GM19351 (cell line): ENCODE measurements around the gene RICTOR.

ENCODE experiments used
- ATAC-seq: cut with Tn5 transposase; IDR thresholded peaks from one replicate; pipeline ENCODE4 v1.9.1; 2021; ENCODE audit warnings: mild to moderate bottlenecking, moderate library complexity; ENCODE audit not compliant: unreplicated experiment

The RICTOR gene

GRCh38 chr5:39093352-39093751, 19.2 kb upstream of the RICTOR start:
- no peak for ATAC-seq

- no peak for ATAC-seq
Observed at GRCh38 chr5:39092581-39093351, 18.6 kb upstream of the RICTOR start.

- ATAC-seq = no peak
Observed at GRCh38 chr5:39091940-39092580, 17.9 kb upstream of the RICTOR start.

- ATAC-seq = no peak
Observed at GRCh38 chr5:39083968-39084367, 9.8 kb upstream of the RICTOR start.

DNA sequence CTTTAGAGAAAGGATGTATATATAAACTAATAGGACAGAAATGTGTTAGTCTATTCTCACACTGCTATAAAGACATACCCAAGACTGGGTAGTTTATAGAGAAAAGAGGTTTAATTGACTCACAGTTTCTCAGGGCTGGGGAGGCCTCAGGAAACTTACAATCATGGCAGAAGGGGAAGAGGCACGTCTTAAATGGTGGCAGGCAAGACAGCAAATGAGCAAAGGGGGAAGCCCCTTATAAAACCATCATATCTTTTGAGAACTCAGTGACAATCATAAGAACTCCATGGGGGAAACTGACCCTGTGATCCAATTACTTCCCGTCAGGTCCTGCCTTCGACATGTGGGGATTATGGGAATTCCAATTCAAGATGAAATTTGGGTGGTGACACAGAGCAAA, 8.8 kb upstream of the RICTOR start:
- ATAC-seq = no peak

DNA sequence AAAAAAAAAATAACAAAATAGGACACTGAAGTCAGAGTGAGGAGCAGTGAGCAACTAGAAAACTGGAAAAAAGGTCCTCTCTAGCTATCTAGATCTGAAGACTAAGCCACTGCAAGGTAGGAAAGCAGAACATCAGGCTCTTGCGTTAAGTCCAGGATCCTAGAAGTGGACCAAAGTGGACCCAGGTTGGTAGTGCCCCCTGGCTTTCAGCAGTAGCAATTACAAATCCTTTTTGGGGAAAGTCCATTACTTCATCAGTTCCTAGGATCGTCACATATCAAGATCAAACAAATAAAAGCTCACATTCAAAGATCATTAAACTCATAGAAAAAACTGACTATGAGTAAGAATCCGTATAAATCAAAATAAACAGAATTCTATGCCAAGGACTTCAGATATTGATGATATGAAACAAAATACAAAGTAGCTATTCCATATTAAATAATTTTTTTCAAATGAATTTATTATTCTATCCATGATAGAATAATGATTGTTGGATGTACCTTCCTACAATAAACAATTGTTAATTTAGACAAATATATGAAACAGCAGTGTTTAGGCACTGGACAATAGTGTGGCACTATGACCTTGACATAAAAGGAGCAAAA, 6.5 kb upstream of the RICTOR start:
- peak; percentile 58 for ATAC-seq

- ATAC-seq = no peak
Observed at GRCh38 chr5:39080168-39080567, 6.0 kb upstream of the RICTOR start.

- no peak for ATAC-seq
Observed at GRCh38 chr5:39079147-39079546, 4.9 kb upstream of the RICTOR start.

DNA sequence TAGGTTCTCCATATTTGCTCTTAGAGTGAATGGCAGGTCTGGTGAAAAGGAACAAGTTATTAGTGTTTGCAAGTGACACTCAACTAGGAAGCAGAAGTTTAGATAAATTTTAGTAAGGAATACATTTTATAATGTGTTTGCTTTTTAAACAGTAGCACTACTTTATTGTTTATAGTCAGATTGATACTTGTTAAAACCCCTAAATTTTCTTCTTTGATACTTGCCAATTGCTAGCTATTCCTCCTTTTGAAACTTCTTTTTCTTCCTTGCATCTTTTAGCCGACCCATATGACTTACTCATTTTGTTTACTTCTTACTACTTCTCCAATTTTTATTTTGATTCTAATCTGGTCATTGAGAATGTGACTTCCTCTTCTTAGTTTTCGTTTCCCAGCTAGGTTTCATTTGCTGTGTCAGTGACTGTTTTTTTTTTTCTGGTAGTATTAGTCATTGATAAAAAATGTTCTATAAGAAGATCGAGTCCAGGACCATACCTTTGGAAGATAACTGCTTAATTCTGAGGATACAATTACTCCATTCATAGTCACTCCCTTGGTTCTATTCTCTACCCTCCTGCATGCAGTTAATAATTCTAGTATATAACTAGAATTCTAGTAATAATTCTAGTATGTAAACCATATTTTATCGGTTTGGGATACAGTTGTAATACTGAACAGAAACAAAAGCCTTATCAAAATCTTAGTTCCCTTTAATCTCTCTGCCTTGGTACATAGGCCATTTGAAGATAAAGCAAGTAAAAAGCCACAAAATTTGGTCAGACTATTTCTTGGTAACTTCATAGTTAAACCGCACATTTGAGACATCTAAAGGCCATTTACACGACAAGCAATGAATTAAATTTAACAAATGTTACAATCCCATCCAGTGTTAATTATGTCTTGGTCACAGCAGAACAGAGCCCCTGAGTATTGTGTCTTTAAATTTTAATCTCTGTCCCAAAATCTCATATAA, 2.8 kb upstream of the RICTOR start:
- ATAC-seq = peak; percentile 14

- ATAC-seq = no peak
Observed at GRCh38 chr5:39076101-39076756, 2.0 kb upstream of the RICTOR start.

- ATAC-seq = peak; percentile 26
Observed at GRCh38 chr5:39073767-39074016, 507 bp downstream of the RICTOR start.

DNA sequence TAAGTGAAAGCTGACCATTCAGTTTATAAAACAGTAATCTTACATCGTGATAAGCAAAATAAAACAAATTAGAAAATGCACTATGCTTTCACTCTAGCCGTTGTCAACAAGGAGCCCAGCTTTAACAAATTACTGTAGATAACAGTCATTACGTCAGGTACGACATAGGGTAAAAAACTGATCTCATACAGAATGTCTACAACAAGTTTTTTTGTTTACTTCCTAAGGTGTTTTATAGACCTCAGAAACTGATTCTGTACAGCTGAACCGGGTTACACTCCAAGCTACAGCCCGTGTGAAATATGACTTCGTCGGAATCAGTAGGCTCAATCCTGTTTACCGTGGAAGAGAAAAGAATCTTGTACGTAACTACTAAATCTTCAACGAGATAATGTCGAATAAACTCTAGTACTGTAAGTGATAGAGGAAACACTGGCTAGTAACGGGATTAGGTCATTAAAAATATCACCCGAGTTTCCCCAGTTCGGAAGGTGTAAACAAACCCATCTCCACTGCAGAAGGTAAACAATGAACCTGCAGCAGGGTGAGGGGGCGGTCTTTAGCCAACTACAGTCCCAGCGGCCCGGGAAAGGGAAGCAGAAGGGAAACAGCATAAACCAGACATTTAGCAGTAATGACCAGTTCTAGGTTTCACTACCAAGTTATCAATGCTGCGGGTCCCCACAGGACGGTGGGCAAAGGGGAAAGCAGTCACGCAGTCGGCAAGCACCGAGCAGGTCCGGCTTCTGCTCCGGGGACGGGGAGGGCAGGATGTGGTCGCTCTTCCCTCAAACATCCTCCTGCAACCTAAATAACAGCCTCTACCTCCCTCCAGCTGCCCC, 1.1 kb downstream of the RICTOR start:
- peak; percentile 37 for ATAC-seq

DNA sequence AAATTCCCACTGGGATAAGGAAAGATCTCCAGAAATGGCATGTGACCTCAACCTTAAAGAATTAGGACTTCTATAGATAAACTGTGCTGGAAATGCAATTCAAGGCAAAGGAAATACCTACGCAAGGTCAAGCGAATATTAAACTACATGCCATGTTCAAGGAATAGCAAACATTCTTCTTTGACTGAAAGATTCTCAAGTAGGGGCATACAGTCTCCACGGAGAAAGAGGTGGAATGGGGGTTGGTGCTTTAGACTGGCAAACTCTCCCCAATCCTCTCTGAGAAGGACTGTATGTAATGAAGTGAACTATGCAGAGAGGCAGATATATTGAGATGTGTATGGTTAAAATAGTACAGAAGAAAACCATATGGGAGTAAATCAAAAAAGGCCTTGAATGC, 6.1 kb downstream of the RICTOR start:
- no peak for ATAC-seq

GRCh38 chr5:39064450-39064849, 9.7 kb downstream of the RICTOR start:
- ATAC-seq = no peak

- ATAC-seq = no peak
Observed at GRCh38 chr5:39063037-39063436, 11.2 kb downstream of the RICTOR start.

DNA sequence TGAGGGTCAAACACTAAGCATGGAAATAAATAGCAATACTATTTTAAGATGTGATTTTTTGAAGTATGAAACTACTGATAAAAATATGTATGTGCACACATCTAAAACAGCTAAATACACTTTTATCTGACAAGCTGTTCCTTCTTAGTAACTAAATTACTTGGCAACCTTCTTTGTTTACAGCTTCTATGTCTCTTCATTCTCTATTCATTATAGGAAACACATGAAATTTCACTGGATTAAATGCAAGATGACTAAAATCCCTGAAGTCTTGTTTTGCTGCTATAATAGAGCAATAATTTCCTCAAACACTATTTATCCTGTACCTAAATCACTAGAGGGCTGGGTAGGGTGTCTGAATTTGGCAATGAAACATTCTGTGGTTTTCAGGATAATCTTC, 11.7 kb downstream of the RICTOR start:
- ATAC-seq = no peak

GRCh38 chr5:39062104-39062503, 12.1 kb downstream of the RICTOR start:
- no peak for ATAC-seq

DNA sequence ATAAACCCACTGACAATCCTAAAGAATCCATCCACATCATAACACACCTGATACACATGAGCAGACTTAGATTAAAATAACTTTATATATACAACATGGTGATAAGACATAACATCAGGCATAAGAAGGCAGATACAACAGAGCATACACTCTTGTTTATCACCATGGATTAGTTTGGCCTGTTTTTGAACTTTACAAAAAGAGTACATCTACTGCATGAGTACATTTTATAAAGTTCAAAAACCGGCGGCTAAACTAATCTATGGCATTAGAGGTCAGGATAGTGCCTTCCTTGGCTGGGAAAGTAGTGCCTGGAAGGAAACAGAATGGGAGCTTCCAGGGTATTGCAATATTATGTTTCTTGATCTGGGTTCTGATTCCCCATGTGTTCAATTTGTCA, 15.1 kb downstream of the RICTOR start:
- ATAC-seq = no peak

DNA sequence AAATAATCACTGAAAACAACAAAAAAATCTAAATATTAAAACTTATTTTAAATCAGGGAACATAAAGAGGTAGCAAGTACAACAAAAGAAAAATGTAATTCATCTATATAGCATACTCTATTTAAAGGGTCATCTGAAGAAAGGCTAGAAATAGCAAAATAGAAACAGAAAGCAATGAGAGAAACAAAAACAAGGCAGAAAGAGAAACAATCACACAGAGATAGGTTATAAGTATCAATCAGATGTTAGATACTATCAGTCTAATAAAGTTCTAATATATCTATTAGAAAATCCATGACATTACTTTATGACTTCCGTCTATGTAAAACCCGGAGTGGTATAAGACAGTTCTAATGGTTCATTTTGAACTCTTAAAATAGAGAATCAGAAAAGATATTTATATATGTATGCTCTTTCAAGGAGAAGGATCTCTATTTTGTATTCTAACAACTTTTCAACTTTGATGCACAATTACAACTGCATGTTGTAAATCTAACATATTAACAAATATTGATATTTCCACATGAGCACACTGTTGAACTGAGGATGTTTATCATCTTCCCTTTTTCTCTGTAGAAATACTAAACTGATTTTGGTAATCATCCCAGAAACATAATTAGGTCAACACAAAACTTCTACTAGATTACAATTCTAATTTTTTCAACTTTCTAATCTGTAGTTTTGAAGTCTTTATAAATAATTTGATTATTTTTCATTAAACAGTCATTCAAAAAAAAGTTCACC, 15.8 kb downstream of the RICTOR start:
- peak; percentile 85 for ATAC-seq
